ENCODE data around the gene PREX1. TPM values are rescaled to one million over a fixed set of nuclear protein-coding genes. Genes with fewer than 3 reads are reported as not detected.

Gene PREX1
- total and polyA plus RNA-seq, 4 donors = 29.5 to 121 (median 69.3) TPM

GRCh38 chr20:48783533-48784272 lies 44.1 kb downstream of the PREX1 start:
- ATAC-seq (ENCODE audit: insufficient read depth, low FRiP score) (no peak), DNase-seq (peak; percentile 77 to 92 (median 88))
- Histone ChIP-seq H3K9me3 (ENCODE audit: control insufficient read depth in 4 of 4, insufficient read depth in 3 of 4, low read length in 3 of 4) (no peaks in the 10 kb centered on the region), H3K27ac (ENCODE audit: low read depth in 1 of 2, low read length in 1 of 2) (no peak overlapping the region), H3K4me1 (ENCODE audit: control insufficient read depth in 5 of 5, insufficient read depth in 5 of 5, low read length in 5 of 5) (peaks cover 0 to 24% (median 4%) of the 10 kb centered on the region in 5 donors), H3K9ac (ENCODE audit: insufficient read depth in 1 of 2, low read length in 2 of 2) (no peak overlapping the region), H3K4me3 (no peak overlapping the region), H3K36me3 (ENCODE audit: control insufficient read depth in 4 of 4, insufficient read depth in 4 of 4, low read length in 4 of 4) (no peaks in the 10 kb centered on the region), H3K27me3 (ENCODE audit: control insufficient read depth in 3 of 3, insufficient read depth in 3 of 3, low read length in 2 of 3) (peaks cover 0 to 22% (median 0%) of the 10 kb centered on the region in 3 donors)
- WGBS, 2 donors = 61 to 73% methylated on average over 9 of the region's 9 CpGs
- TF ChIP-seq CTCF (IDR thresholded peaks at IDR 0.05; ENCODE audit: control extremely low read depth, extremely low read depth) = no peak

GRCh38 chr20:48782901-48783308 lies 44.9 kb downstream of the PREX1 start:
- Histone ChIP-seq H3K9me3 (ENCODE audit: control insufficient read depth in 4 of 4, insufficient read depth in 3 of 4, low read length in 3 of 4) (no peaks in the 10 kb centered on the region), H3K27ac (ENCODE audit: low read depth in 1 of 2, low read length in 1 of 2) (no peak overlapping the region), H3K4me1 (ENCODE audit: control insufficient read depth in 5 of 5, insufficient read depth in 5 of 5, low read length in 5 of 5) (peaks cover 0 to 24% (median 4%) of the 10 kb centered on the region in 5 donors), H3K27me3 (ENCODE audit: control insufficient read depth in 3 of 3, insufficient read depth in 3 of 3, low read length in 2 of 3) (peaks cover 0 to 22% (median 0%) of the 10 kb centered on the region in 3 donors), H3K36me3 (ENCODE audit: control insufficient read depth in 4 of 4, insufficient read depth in 4 of 4, low read length in 4 of 4) (no peaks in the 10 kb centered on the region), H3K4me3 (no peak overlapping the region), H3K9ac (ENCODE audit: insufficient read depth in 1 of 2, low read length in 2 of 2) (no peak overlapping the region)
- DNase-seq (no peak), ATAC-seq (ENCODE audit: insufficient read depth, low FRiP score) (no peak)
- 51 to 85% methylated on average over 6 of the region's 6 CpGs for WGBS, 2 donors
- no peak for TF ChIP-seq CTCF (IDR thresholded peaks at IDR 0.05; ENCODE audit: control extremely low read depth, extremely low read depth)

- H3K4me1 ChIP-seq (ENCODE audit: control insufficient read depth in 5 of 5, insufficient read depth in 5 of 5, low read length in 5 of 5) = peaks cover 0 to 16% (median 4%) of the 10 kb centered on the region in 5 donors
Observed at GRCh38 chr20:48782053-48782452, 45.7 kb downstream of the PREX1 start.

More at GRCh38 chr20:48782053-48782452, 45.7 kb downstream of the PREX1 start:
- H3K9ac ChIP-seq (ENCODE audit: insufficient read depth in 1 of 2, low read length in 2 of 2) = no peak overlapping the region
- H3K4me3 ChIP-seq = no peak overlapping the region
- H3K36me3 ChIP-seq (ENCODE audit: control insufficient read depth in 4 of 4, insufficient read depth in 4 of 4, low read length in 4 of 4) = no peaks in the 10 kb centered on the region
- no peak overlapping the region for H3K27ac ChIP-seq (ENCODE audit: low read depth in 1 of 2, low read length in 1 of 2)
- DNase-seq (no peak), ATAC-seq (ENCODE audit: insufficient read depth, low FRiP score) (no peak)
- TF ChIP-seq CTCF (IDR thresholded peaks at IDR 0.05; ENCODE audit: control extremely low read depth, extremely low read depth) = no peak
- peaks cover 0 to 29% (median 0%) of the 10 kb centered on the region in 3 donors for H3K27me3 ChIP-seq (ENCODE audit: control insufficient read depth in 3 of 3, insufficient read depth in 3 of 3, low read length in 2 of 3)
- H3K9me3 ChIP-seq (ENCODE audit: control insufficient read depth in 4 of 4, insufficient read depth in 3 of 4, low read length in 3 of 4) = no peaks in the 10 kb centered on the region
- 44 to 59% methylated on average over 4 of the region's 4 CpGs for WGBS, 2 donors

All from lung (tissue), 12 donors.